ENCODE data around the gene ALDH18A1.

- TF ChIP-seq CTCF (IDR thresholded peaks at IDR 0.05; ENCODE audit: extremely low read depth in 1 of 2, insufficient read depth in 1 of 2, low read depth in 1 of 2, low read length in 2 of 2), result no peak
- no peak for TF ChIP-seq POLR2A (IDR thresholded peaks at IDR 0.05; ENCODE audit: low read depth, low read length)
These were observed 45.8 kb downstream of the ALDH18A1 start for GRCh38 chr10:95610727-95611126.
